CD4-positive, alpha-beta T cell treated with Interleukin-10 for 1 hour (primary cell): Measurements from ENCODE around the gene ZFAND2A.
"Not testable (repeated sequence)": the region's sequence is repeated elsewhere in the genome, so short reads cannot be mapped to it uniquely, and the experiment has no call there.

ENCODE experiments used
- DNase-seq: peaks from one replicate; pipeline ENCODE4 v3.0.0-alpha.2; 2020

Gene ZFAND2A

GRCh38 chr7:1150400-1151002 lies 9.5 kb downstream of the ZFAND2A start:
- DNase-seq = no peak

DNA sequence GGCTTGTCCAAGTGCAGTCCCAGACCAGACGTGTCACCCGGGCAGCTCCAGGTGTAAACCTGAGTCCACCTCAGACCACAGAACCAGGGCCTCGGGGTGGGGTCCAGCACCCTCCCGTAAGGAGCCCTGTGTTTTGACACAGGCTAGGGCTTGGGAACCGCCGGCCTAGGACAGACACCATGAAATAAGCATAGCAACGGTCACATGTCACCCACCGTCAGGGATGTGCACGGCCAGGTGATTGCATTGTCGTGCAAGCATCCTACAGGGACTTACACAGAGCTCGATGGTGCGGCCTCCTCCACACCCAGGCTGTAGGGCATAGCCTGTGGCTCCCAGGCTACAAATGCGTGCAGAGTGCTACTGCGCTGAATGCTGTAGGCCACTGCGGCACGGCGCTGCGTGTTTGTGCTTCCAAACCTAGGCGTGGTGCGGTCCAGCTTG lies 10.6 kb downstream of the ZFAND2A start:
- no peak for DNase-seq

DNA sequence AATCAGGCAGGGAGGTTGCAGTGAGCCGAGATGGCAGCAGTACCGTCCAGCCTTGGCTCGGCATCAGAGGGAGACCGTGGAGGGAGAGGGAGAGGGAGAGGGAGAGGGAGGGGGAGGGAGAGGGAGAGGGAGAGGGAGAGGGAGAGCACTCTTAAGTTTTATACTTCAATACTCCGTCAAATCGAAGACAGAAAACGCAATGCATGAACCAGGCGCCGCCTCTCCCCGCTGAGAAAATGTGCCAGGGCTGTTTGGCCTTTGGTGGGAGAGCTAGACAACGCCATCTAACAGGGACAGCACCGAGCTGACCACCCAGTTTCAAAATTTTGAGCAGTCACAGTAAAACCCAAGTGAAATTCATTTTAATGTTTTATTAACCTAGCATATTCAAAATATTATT lies 12.1 kb downstream of the ZFAND2A start:
- DNase-seq = not testable (repeated sequence)

DNA sequence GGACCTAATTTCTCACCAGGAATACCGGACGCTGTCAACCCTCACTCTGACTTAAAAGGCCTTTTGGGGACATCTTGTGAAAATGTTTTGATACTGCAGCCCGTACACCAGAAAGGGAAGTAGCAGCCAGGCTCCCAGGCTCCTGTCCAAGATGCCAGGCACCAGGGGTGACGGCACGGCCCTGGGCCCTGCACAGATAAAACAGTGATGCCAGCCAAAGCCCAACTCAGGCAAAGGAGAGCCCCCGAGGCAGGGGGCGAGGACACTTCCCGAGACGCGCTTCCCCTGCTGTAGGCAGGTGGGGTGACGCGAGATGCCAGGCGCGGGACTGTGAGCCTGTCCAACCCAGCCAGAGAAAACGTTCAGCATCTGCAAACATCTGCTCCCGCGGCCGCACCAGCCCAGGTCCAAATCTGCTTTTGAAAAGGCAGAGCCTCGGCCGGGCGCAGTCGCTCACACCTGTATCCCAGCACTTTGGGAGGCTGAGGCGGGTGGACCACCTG lies 15.7 kb downstream of the ZFAND2A start:
- DNase-seq = no peak

- not testable (repeated sequence) for DNase-seq
Measured at GRCh38 chr7:1143031-1143430, 17.0 kb downstream of the ZFAND2A start.

DNA sequence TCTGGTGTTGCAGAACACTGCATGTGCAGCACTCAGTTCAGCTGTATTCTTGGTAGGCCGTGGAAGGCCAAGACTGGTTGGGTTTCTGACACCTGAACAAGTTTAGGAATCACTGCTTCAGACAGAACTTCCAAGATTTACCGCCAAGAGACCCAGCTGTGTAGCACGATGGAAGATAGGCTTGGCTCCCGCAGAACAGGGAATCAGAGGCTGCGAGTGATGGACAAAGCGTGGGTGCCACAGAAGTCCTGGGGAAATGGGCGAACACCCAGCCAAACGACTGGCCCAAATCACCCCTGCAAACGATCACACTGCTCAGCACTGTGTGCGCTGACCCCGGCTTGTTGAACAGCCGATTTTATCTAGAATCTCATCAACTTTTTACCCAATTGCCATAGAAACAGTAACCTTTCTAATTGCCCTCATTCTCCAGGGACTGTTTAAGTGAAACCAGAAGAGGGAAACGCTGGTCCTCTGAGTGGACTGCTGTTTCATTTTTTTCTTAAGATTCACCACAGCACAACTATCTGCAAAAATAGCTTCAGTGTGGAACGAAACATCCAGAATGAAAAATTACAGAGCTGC lies 17.9 kb downstream of the ZFAND2A start:
- no peak for DNase-seq

- no peak for DNase-seq
Measured at GRCh38 chr7:1141651-1142050, 18.3 kb downstream of the ZFAND2A start.

GRCh38 chr7:1140476-1141104 lies 19.4 kb downstream of the ZFAND2A start:
- no peak for DNase-seq

- DNase-seq = no peak
Measured at GRCh38 chr7:1137517-1138167, 22.4 kb downstream of the ZFAND2A start.

DNA sequence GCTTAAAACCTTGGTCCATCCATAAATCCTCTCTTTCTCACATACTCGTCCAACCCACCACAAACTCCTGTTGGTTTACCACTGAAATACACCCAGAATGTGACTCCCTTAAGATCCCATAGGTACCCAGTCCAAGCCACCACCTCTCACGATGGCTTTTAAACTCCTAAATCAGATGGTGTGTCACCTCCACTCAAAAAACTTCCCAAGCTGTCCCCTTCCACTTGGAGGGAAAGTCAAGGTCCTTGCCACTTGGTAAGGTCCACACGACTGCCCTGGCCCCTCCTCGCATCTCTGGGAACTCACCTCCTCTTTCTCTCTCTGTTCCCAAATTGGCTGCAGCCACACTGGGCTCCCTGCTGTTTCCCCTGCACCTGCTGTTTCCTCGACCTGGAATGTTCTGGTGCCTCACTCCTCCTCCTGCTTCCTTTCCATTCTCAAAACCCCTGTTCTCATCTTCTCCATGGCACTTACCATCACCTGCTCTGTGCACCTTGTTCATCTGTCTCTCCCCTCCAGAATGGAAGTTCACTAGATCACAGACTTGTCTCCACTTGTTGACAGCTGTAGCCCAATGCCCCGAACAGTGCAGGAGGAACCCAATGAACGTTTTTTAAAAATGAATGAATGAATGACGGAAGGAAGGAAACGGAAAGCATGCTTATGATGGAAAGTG lies 23.0 kb downstream of the ZFAND2A start:
- DNase-seq = no peak

GRCh38 chr7:1134951-1135350 lies 25.0 kb downstream of the ZFAND2A start:
- DNase-seq = no peak

- DNase-seq = no peak
Measured at GRCh38 chr7:1131471-1132265, 28.3 kb downstream of the ZFAND2A start.

GRCh38 chr7:1130021-1130990 lies 29.7 kb downstream of the ZFAND2A start:
- DNase-seq = no peak

DNA sequence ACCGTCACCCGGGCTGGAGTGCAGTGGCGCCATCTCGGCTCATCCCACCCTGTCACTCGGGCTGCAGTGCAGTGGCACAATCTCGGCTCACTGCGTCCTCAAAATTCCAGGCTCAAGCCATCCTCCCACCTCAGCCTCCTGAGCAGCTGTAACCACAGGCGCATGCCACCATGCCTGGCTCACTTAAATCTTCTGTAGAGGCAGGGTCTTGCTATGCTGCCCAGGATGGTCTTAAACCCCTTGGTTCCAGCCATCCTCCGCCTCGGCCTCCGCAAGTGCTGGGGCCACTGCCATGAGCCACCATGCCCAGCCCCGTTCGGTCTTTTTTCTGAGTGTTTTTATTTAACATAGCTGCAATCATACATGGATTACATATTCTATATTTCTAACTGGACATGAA lies 30.6 kb downstream of the ZFAND2A start:
- no peak for DNase-seq

DNA sequence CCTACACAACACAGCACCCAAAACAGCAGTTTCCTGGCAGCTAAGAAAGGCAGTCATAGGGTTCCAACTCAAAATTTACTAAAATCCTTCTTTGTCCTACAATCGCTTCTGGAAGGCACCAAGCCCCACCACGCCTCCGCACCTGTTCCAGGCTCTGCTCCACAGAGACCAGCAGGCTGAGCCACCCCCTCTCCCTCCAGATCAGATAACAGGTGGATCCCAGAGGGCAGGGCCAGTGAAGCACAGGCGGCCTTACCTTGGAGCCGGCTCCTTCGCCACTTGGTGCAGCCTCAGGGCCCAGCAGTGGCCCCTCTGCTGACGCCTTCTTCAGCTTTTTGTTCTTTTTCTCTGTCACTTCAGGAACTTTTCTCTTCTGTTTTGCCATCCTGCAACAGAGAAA lies 33.0 kb downstream of the ZFAND2A start:
- no peak for DNase-seq

- no peak for DNase-seq
Measured at GRCh38 chr7:1125603-1125969, 34.4 kb downstream of the ZFAND2A start.

DNA sequence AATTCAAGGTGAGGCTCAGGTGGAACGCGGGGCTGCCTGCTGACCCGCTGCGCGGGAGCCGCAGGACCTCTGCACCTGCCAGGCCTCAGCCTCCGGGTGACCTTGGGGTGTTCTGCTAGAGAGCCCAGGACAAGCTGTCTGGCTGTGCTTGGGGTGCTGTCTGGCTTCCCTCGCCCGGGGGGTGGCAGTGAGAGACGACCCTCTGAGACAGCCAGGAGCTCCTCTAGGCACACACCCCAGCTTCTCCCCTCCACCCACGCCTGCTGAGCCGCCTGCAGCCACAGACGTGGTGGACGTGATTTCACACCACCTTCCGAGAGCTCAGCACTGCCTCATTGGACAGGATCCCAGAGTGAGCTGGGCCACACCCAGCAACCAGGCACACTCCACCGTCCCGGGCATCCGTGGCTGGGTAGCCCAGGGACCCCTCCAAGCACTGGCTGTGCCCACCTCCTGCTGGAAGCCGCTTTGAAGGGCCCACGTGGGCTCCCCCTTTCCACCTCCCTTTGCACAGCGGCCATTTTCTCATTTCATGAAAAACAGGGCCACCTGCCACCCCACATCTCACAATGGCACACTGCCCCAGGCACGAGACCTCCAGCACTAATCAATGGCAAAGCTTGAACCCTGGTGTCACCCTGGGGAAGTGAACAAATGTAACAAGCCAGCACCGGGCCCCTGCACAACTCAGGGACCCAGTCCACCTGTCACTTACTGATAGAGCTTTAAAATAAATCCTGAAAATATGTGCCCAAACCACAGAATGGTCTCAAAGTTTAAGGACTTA lies 35.0 kb downstream of the ZFAND2A start:
- DNase-seq = no peak

GRCh38 chr7:1124164-1124563 lies 35.8 kb downstream of the ZFAND2A start:
- no peak for DNase-seq

- DNase-seq = no peak
Measured at GRCh38 chr7:1123715-1124114, 36.3 kb downstream of the ZFAND2A start.

DNA sequence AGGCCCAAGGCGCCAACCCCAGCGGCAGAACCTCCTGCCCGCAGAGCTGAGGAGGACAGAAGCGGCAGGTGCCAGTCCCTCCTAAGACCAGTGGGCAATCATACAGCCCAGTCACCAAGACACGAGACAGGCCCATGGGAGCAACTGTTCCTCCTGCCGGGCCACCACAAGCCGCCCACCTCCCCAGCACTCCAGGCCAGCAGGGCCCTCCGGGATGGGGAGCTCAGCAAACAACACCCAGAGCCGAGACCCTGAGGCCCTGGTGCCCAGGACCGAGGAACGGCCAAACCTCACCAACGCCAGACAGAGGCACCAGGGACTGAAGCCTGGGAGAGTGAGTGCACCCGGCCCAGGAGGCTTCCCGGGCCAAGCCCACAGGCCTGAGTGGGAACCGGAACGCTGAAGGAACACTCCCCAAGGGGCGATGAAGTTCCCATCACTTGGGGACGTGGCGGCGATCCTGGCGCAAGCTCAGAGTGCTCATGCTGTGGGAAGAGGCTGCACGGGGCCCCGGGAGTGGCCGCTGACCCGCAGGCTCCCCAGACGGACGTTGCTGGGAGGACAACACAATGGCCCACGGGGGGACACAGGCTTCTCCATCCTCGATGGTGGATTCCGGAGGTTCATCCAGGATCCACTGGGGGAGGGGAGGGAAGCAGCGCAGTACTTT lies 37.0 kb downstream of the ZFAND2A start:
- no peak for DNase-seq
